Activated T-helper 2 cell treated with anti-CD3 and anti-CD28 coated beads, Interferon-gamma antibody, Interleukin-2, Interleukin-4, amounts not matched to agents 10 μg/mL and 5 μg/mL and 100 μg/mL, durations not matched to agents 14 hours and 24 hours and 36 hours (primary cell): ENCODE measurements around the gene MED12L. TPM values are rescaled to one million over a fixed set of nuclear protein-coding genes. Genes with fewer than 3 reads are reported as not detected.
A peak's percentile ranks its signal among the peaks of the same experiment; 100 is the strongest.

Source experiments
- DNase-seq: peaks from one replicate; pipeline ENCODE4 v3.0.0; 2021; ENCODE audit warnings: low spot score
- H3K27ac Mint-ChIP-seq: one replicate; pipeline ENCODE4 v1.8.0; 2021; ENCODE audit warnings: mixed read lengths
- H3K27me3 Mint-ChIP-seq: one replicate; pipeline ENCODE4 v1.8.0; 2021; ENCODE audit warnings: low read depth, mixed read lengths
- H3K36me3 Mint-ChIP-seq: one replicate; pipeline ENCODE4 v1.8.0; 2021; ENCODE audit warnings: low read depth, mixed read lengths
- H3K4me1 Mint-ChIP-seq: one replicate; pipeline ENCODE4 v1.8.0; 2021; ENCODE audit warnings: low read depth, mixed read lengths
- H3K4me3 Mint-ChIP-seq: one replicate; pipeline ENCODE4 v1.8.0; 2021; ENCODE audit warnings: low read depth, mild to moderate bottlenecking, moderate library complexity, mixed read lengths
- H3K9me3 Mint-ChIP-seq: one replicate; pipeline ENCODE4 v1.8.0; 2021; ENCODE audit warnings: mixed read lengths
- intact Hi-C: fragments of 100-400 bp; cut with micrococcal nuclease; formaldehyde crosslinking; loops from one replicate; pipeline ENCODE4 v1.15.1; 2023
- total RNA-seq: library from RNA; stranded (reverse); gene quantifications from 2 replicates; pipeline ENCODE4 v1.2.3, GENCODE V29; 2022

The MED12L gene
- total RNA-seq, 1 donor from 2014 or later, result 8.7 TPM

- Mint-ChIP-seq H3K27me3 (no peaks in the 10 kb centered on the region), H3K9me3 (no peaks in the 10 kb centered on the region), H3K36me3 (no peaks in the 10 kb centered on the region), H3K4me3 (no peak overlapping the region), H3K4me1 (peaks cover 34% of the 10 kb centered on the region), H3K27ac (no peak overlapping the region)
- intact Hi-C loops, result no loop called here
- DNase-seq, result no peak
Observed at GRCh38 chr3:151214459-151214858, 129.0 kb downstream of the MED12L start.

DNA sequence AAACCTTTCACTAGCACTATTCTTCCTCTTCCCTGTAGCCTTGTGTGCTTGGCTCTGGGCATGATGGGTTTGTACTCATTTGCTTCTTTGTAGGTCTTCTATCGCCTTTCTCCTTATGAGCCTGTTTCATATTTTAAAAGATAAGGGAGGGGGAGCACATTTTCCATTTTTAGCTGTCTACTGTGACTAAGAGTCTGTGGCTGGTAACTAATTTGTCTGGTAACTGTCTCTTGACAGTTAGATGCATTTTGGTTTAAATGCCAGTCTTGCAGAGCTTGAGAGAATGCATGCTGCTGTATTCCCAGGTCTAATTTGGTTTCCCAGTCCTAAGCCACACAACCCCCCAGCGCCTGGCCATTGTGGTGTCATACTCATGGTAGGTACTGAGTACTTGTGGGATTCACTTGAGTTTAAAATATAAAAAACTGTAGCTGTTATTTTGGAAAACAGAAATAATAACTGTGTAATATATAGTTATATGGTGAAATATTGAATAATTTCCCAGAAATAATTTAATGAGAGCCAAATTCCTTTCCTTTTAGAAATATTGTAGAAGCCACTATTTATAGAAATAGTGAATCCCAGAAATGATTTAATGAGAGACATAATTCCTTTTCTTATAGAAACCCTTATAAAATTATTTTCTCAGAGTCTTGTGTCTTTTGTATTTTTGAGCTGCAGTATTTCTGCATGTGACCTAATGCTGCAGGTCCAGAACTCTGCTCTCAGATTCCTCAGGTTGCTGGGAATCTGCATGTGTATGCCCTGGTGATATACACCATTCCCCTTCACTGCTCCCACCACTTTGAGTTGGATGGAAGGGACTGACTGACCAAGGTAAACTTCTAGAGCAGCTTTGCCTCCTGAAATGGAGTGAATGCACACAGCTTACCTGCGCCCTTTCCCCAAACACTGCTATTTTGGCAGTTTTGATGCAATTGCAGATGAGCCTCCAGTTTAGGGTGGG is 131.5 kb downstream of the MED12L start:
- Mint-ChIP-seq H3K27ac (no peak overlapping the region), H3K36me3 (peaks cover 14% of the 10 kb centered on the region), H3K9me3 (peaks cover 17% of the 10 kb centered on the region), H3K4me1 (peaks cover 15% of the 10 kb centered on the region), H3K4me3 (no peak overlapping the region), H3K27me3 (no peaks in the 10 kb centered on the region)
- intact Hi-C loops, result loop anchor here (1.0 to 5.0 kb wide), 2 partner anchors 14 to 1475 kb away; partner anchors contain the start of gene GPR171
- no peak for DNase-seq

GRCh38 chr3:151218136-151218535 is 132.7 kb downstream of the MED12L start:
- Mint-ChIP-seq H3K27me3 (no peaks in the 10 kb centered on the region), H3K4me3 (no peak overlapping the region), H3K36me3 (peaks cover 25% of the 10 kb centered on the region), H3K27ac (no peak overlapping the region), H3K4me1 (peaks cover 15% of the 10 kb centered on the region), H3K9me3 (peaks cover 29% of the 10 kb centered on the region)
- intact Hi-C loops, result loop anchor here (5.0 kb wide), 1 partner anchor 1474 kb away; no protein-coding TSS in a partner anchor
- DNase-seq, result no peak

- H3K27ac Mint-ChIP-seq, result no peak overlapping the region
- H3K4me3 Mint-ChIP-seq, result no peak overlapping the region
- no peak for DNase-seq
- peaks cover 14% of the 10 kb centered on the region for H3K4me1 Mint-ChIP-seq
- peaks cover 25% of the 10 kb centered on the region for H3K36me3 Mint-ChIP-seq
- intact Hi-C loops, result loop anchor here (1.0 to 5.0 kb wide), 2 partner anchors 8 to 1473 kb away; no protein-coding TSS in a partner anchor
- peaks cover 29% of the 10 kb centered on the region for H3K9me3 Mint-ChIP-seq
- H3K27me3 Mint-ChIP-seq, result no peaks in the 10 kb centered on the region
Observed at GRCh38 chr3:151219056-151219455, 133.6 kb downstream of the MED12L start.

DNA sequence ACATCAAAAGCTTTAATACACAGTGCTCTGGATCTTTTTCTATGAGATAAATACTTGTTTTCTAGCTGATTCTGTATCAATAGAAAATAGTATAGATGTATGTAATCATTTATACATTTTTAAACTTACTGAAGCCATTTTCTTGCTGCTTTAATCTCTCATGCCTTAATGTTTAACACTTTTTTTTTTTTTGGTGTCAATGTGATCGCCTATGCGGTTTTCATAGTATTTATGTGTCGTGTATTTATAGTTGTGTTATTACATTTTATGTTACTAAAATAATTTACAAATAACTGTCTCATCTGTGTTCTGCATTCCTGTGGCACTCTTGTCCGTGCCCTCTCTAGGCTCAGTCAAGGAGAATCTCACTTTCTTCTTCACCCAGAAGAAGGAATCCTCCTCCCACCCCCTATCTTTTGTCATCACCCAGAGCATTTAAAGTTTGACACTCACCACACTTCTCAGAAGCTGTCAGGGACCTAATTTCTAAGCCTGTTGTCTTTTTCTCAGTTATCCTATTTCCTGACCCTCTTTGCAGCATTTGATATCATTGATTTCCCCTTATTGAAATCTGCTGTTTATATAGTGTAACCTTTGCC is 138.9 kb downstream of the MED12L start:
- intact Hi-C loops, result no loop called here
- Mint-ChIP-seq H3K36me3 (peaks cover 25% of the 10 kb centered on the region), H3K4me1 (peaks cover 46% of the 10 kb centered on the region), H3K9me3 (peaks cover 29% of the 10 kb centered on the region), H3K4me3 (no peak overlapping the region), H3K27ac (no peak overlapping the region), H3K27me3 (no peaks in the 10 kb centered on the region)
- DNase-seq, result no peak

GRCh38 chr3:151225040-151225975 is 139.8 kb downstream of the MED12L start:
- H3K27ac Mint-ChIP-seq, result peak overlapping the region; percentile 38
- H3K4me1 Mint-ChIP-seq, result peaks cover 48% of the 10 kb centered on the region
- H3K9me3 Mint-ChIP-seq, result peaks cover 25% of the 10 kb centered on the region
- H3K4me3 Mint-ChIP-seq, result no peak overlapping the region
- H3K27me3 Mint-ChIP-seq, result no peaks in the 10 kb centered on the region
- DNase-seq, result no peak
- intact Hi-C loops, result loop anchor here (5.0 kb wide), 4 partner anchors 33 to 692 kb away; partner anchors contain the start of genes MED12L and P2RY13
- peaks cover 25% of the 10 kb centered on the region for H3K36me3 Mint-ChIP-seq

- intact Hi-C loops, result loop anchor here (1.0 to 5.0 kb wide), 6 partner anchors 34 to 691 kb away; partner anchors contain the start of genes MED12L and P2RY13
- no peak for DNase-seq
- Mint-ChIP-seq H3K9me3 (peaks cover 19% of the 10 kb centered on the region), H3K36me3 (peaks cover 17% of the 10 kb centered on the region), H3K4me3 (no peak overlapping the region), H3K27ac (peak overlapping the region; percentile 38), H3K27me3 (no peaks in the 10 kb centered on the region), H3K4me1 (peaks cover 56% of the 10 kb centered on the region)
Observed at GRCh38 chr3:151226088-151226563, 140.7 kb downstream of the MED12L start.

GRCh38 chr3:151226825-151227224 is 141.4 kb downstream of the MED12L start:
- Mint-ChIP-seq H3K9me3 (peaks cover 13% of the 10 kb centered on the region), H3K4me3 (no peak overlapping the region)

GRCh38 chr3:151227266-151227806 is 141.9 kb downstream of the MED12L start:
- H3K4me1 Mint-ChIP-seq, result peaks cover 59% of the 10 kb centered on the region
- no peak overlapping the region for H3K4me3 Mint-ChIP-seq
- peaks cover 8% of the 10 kb centered on the region for H3K9me3 Mint-ChIP-seq
- H3K27me3 Mint-ChIP-seq, result no peaks in the 10 kb centered on the region
- H3K36me3 Mint-ChIP-seq, result peaks cover 7% of the 10 kb centered on the region
- intact Hi-C loops, result loop anchor here (1.0 to 5.0 kb wide), 9 partner anchors 18 to 690 kb away; partner anchors contain the start of genes MED12L, P2RY13 and P2RY14
- peak overlapping the region; percentile 58 for H3K27ac Mint-ChIP-seq
- no peak for DNase-seq

More at GRCh38 chr3:151226825-151227224, 141.4 kb downstream of the MED12L start:
- H3K36me3 Mint-ChIP-seq, result peaks cover 12% of the 10 kb centered on the region
- H3K27me3 Mint-ChIP-seq, result no peaks in the 10 kb centered on the region
- no peak for DNase-seq
- no peak overlapping the region for H3K27ac Mint-ChIP-seq
- intact Hi-C loops, result loop anchor here (1.0 to 5.0 kb wide), 10 partner anchors 18 to 690 kb away; partner anchors contain the start of genes MED12L, P2RY13 and P2RY14
- H3K4me1 Mint-ChIP-seq, result peaks cover 59% of the 10 kb centered on the region

GRCh38 chr3:151227807-151228665 is 142.6 kb downstream of the MED12L start:
- DNase-seq, result peak; percentile 71
- peaks cover under 1% of the 10 kb centered on the region for H3K9me3 Mint-ChIP-seq
- peak overlapping the region; percentile 83 for H3K27ac Mint-ChIP-seq
- H3K36me3 Mint-ChIP-seq, result no peaks in the 10 kb centered on the region
- intact Hi-C loops, result loop anchor here (1.0 to 5.0 kb wide), 9 partner anchors 19 to 689 kb away; partner anchors contain the start of genes MED12L, P2RY13 and P2RY14
- no peaks in the 10 kb centered on the region for H3K27me3 Mint-ChIP-seq
- H3K4me1 Mint-ChIP-seq, result peaks cover 59% of the 10 kb centered on the region
- no peak overlapping the region for H3K4me3 Mint-ChIP-seq

GRCh38 chr3:151228666-151229040 is 143.2 kb downstream of the MED12L start:
- no peak for DNase-seq

More at GRCh38 chr3:151228666-151229040, 143.2 kb downstream of the MED12L start:
- Mint-ChIP-seq H3K36me3 (no peaks in the 10 kb centered on the region), H3K4me1 (peaks cover 59% of the 10 kb centered on the region), H3K27ac (peak overlapping the region; percentile 83), H3K27me3 (peaks cover under 1% of the 10 kb centered on the region), H3K4me3 (no peak overlapping the region), H3K9me3 (no peaks in the 10 kb centered on the region)
- intact Hi-C loops, result loop anchor here (5.0 kb wide), 4 partner anchors 36 to 689 kb away; partner anchors contain the start of genes MED12L and P2RY13
